ENCODE data around the gene IQSEC1. TPM values are rescaled to one million over a fixed set of nuclear protein-coding genes. Genes with fewer than 3 reads are reported as not detected.

The IQSEC1 gene
- polyA plus RNA-seq, 1 experiment = 3.6 TPM

GRCh38 chr3:13103416-13104058 is 30.3 kb upstream of the IQSEC1 start:
- DNase-seq (ENCODE audit: low read depth, low spot score) = no peak
- ChIA-PET CTCF (interaction anchor here (1.6 to 2.6 kb wide), 2 partner anchors 11 to 349 kb away, joined by 5 to 16 read pairs; no protein-coding TSS in a partner anchor), POLR2A (no interaction called here)
- TF ChIP-seq CTCF (IDR thresholded peaks at IDR 0.05; ENCODE audit: low read depth, low read length) = no peak
- H3K4me3 ChIP-seq (ENCODE audit: low read depth, low read length) = no peak overlapping the region
- H3K27me3 ChIP-seq (ENCODE audit: control insufficient read depth, insufficient read depth, low read length) = peaks cover 15% of the 10 kb centered on the region
- H3K9me3 ChIP-seq (ENCODE audit: control insufficient read depth, insufficient read depth, low read length) = no peaks in the 10 kb centered on the region
- H3K27ac ChIP-seq (ENCODE audit: low read depth, low read length) = no peak overlapping the region

- H3K4me3 ChIP-seq (ENCODE audit: low read depth, low read length) = no peak overlapping the region
- TF ChIP-seq CTCF (IDR thresholded peaks at IDR 0.05; ENCODE audit: low read depth, low read length) = no peak
- no peaks in the 10 kb centered on the region for H3K9me3 ChIP-seq (ENCODE audit: control insufficient read depth, insufficient read depth, low read length)
- ChIA-PET POLR2A (no interaction called here), CTCF (interaction anchor here (0.6 to 2.6 kb wide), 3 partner anchors 10 to 350 kb away, joined by 5 to 16 read pairs (median 6); no protein-coding TSS in a partner anchor)
- no peak for DNase-seq (ENCODE audit: low read depth, low spot score)
- H3K27me3 ChIP-seq (ENCODE audit: control insufficient read depth, insufficient read depth, low read length) = peaks cover 13% of the 10 kb centered on the region
- no peak overlapping the region for H3K27ac ChIP-seq (ENCODE audit: low read depth, low read length)
Measured at GRCh38 chr3:13102386-13103345, 29.4 kb upstream of the IQSEC1 start.

GRCh38 chr3:13099707-13100106 is 26.5 kb upstream of the IQSEC1 start:
- Histone ChIP-seq H3K9me3 (ENCODE audit: control insufficient read depth, insufficient read depth, low read length) (no peaks in the 10 kb centered on the region), H3K27me3 (ENCODE audit: control insufficient read depth, insufficient read depth, low read length) (peaks cover 15% of the 10 kb centered on the region), H3K4me3 (ENCODE audit: low read depth, low read length) (no peak overlapping the region), H3K27ac (ENCODE audit: low read depth, low read length) (no peak overlapping the region)
- no peak for DNase-seq (ENCODE audit: low read depth, low spot score)
- TF ChIP-seq CTCF (IDR thresholded peaks at IDR 0.05; ENCODE audit: low read depth, low read length) = no peak
- ChIA-PET POLR2A (no interaction called here), CTCF (no interaction called here)

- CTCF ChIA-PET = no interaction called here
- Histone ChIP-seq H3K4me3 (ENCODE audit: low read depth, low read length) (no peak overlapping the region), H3K27me3 (ENCODE audit: control insufficient read depth, insufficient read depth, low read length) (peaks cover 15% of the 10 kb centered on the region), H3K9me3 (ENCODE audit: control insufficient read depth, insufficient read depth, low read length) (no peaks in the 10 kb centered on the region), H3K27ac (ENCODE audit: low read depth, low read length) (no peak overlapping the region)
- DNase-seq (ENCODE audit: low read depth, low spot score) = no peak
- POLR2A ChIA-PET = no interaction called here
- TF ChIP-seq CTCF (IDR thresholded peaks at IDR 0.05; ENCODE audit: low read depth, low read length) = no peak
Measured at GRCh38 chr3:13098192-13098988, 25.2 kb upstream of the IQSEC1 start.

All from AG04450 (cell line).